B cell (primary cell): ENCODE measurements around the gene GCKR. TPM values are rescaled to one million over a fixed set of nuclear protein-coding genes. Genes with fewer than 3 reads are reported as not detected.

Source experiments
- ATAC-seq: fragments of 200-7000 bp; cut with Tn5 transposase; one replicate; pipeline ENCODE4 v1.10.0; 2021; ENCODE audit warnings: low read depth, mild to moderate bottlenecking, moderate number of reproducible peaks, moderate library complexity
- CTCF ChIA-PET: fragments of 350-600 bp; sonication (Branson Sonifier 250); formaldehyde crosslinking; loops from one replicate; lab custom pipeline; 2021; ENCODE audit warnings: antibody characterized with exemption, inconsistent platforms; lab: Charles Lee
- POLR2A ChIA-PET: fragments of 350-600 bp; sonication (Branson Sonifier 250); formaldehyde crosslinking; loops from one replicate; lab custom pipeline; 2021; ENCODE audit warnings: antibody characterized with exemption; lab: Charles Lee
- DNase-seq: peaks from one replicate; pipeline ENCODE4 v3.0.0; 2013
- H2AFZ ChIP-seq: 2 replicates; pipeline ENCODE4 v1.6.1; 2012; ENCODE audit warnings: mild to moderate bottlenecking, low read depth, low read length; ENCODE audit not compliant: insufficient read depth, poor library complexity, severe bottlenecking
- H3K27ac ChIP-seq, 2 donors: 1 replicate in 1 of 2; 2 replicates in 1 of 2; pipeline ENCODE4 v1.5.1; 2012 to 2013; ENCODE audit warnings: low read length in 2 of 2, mild to moderate bottlenecking in 2 of 2, moderate library complexity in 1 of 2
- H3K27me3 ChIP-seq, 4 experiments: fragments of 200-600 bp in 1 of 4; sonication (generic) in 1 of 4; replicated peaks in 1 of 4; 1 replicate in 2 of 4; 2 replicates in 2 of 4; pipeline versions ENCODE4 v1.6.1 to v1.7.0; 2013 to 2016; ENCODE audit warnings: low read length in 3 of 4, mild to moderate bottlenecking in 2 of 4, mixed read lengths in 1 of 4, moderate library complexity in 1 of 4; ENCODE audit not compliant: insufficient read depth in 4 of 4, control insufficient read depth in 3 of 4; ENCODE audit errors: control extremely low read depth in 1 of 4
- H3K36me3 ChIP-seq, 2 experiments: replicated peaks in 1 of 2; 1 replicate in 1 of 2; 2 replicates in 1 of 2; pipeline versions ENCODE4 v1.6.1 to v1.7.1; 2013; ENCODE audit warnings: low read length in 1 of 2; ENCODE audit not compliant: insufficient read depth in 2 of 2, control insufficient read depth in 1 of 2; ENCODE audit errors: control extremely low read depth in 1 of 2, extremely low read depth in 1 of 2
- H3K4me1 ChIP-seq, 2 donors: fragments of 200-600 bp in 1 of 2; sonication (generic) in 1 of 2; 1 replicate in 1 of 2; 2 replicates in 1 of 2; pipeline versions ENCODE4 v1.5.1 to v1.6.1; 2013 to 2017; ENCODE audit warnings: low read length in 2 of 2; ENCODE audit not compliant: control insufficient read depth in 2 of 2, insufficient read depth in 2 of 2
- H3K4me2 ChIP-seq: replicated peaks from 2 replicates; pipeline ENCODE3; 2012; ENCODE audit warnings: mild to moderate bottlenecking, low read depth, low read length; ENCODE audit not compliant: poor library complexity, severe bottlenecking
- H3K4me3 ChIP-seq, 5 experiments: fragments of 200-600 bp in 1 of 5; sonication (generic) in 1 of 5; 1 replicate in 3 of 5; 2 replicates in 2 of 5; pipeline versions ENCODE4 v1.5.1 to v1.7.0; 2011 to 2016; ENCODE audit warnings: low read length in 4 of 5, mild to moderate bottlenecking in 4 of 5, low read depth in 2 of 5, control low read depth in 1 of 5, moderate library complexity in 1 of 5; ENCODE audit not compliant: insufficient read depth in 1 of 5; ENCODE audit errors: control extremely low read depth in 1 of 5, extremely low read depth in 1 of 5
- H3K79me2 ChIP-seq: fragments of 200-600 bp; sonication (generic); one replicate; pipeline ENCODE4 v1.6.0; 2016; ENCODE audit warnings: low read length; ENCODE audit not compliant: control insufficient read depth, insufficient read depth
- H3K9ac ChIP-seq: fragments of 200-600 bp; sonication (generic); 2 replicates; pipeline ENCODE4 v1.6.1; 2017; ENCODE audit warnings: mild to moderate bottlenecking, low read length, moderate library complexity
- H3K9me3 ChIP-seq, 3 donors: one replicate each; pipeline versions ENCODE4 v1.6.1 to v1.7.1; 2013; ENCODE audit warnings: low read length in 2 of 3; ENCODE audit not compliant: control insufficient read depth in 2 of 3, insufficient read depth in 1 of 3; ENCODE audit errors: control extremely low read depth in 1 of 3
- H4K20me1 ChIP-seq: 2 replicates; pipeline ENCODE4 v1.6.0; 2012; ENCODE audit warnings: mild to moderate bottlenecking, low read length; ENCODE audit not compliant: insufficient read depth, control insufficient read depth, poor library complexity, severe bottlenecking
- H3K27ac Mint-ChIP-seq: one replicate; pipeline ENCODE4 v1.8.0; 2021; ENCODE audit warnings: mixed read lengths
- H3K27me3 Mint-ChIP-seq: one replicate; pipeline ENCODE4 v1.8.0; 2021; ENCODE audit warnings: mixed read lengths
- H3K4me1 Mint-ChIP-seq: one replicate; pipeline ENCODE4 v1.8.0; 2021; ENCODE audit warnings: mixed read lengths
- H3K4me3 Mint-ChIP-seq: one replicate; pipeline ENCODE4 v1.8.0; 2021; ENCODE audit warnings: mixed read lengths
- H3K9me3 Mint-ChIP-seq: one replicate; pipeline ENCODE4 v1.8.0; 2022; ENCODE audit warnings: mixed read lengths; ENCODE audit not compliant: insufficient read depth
- CTCF ChIP-seq: fragments of 200-600 bp; IDR thresholded peaks from one replicate; pipeline ENCODE4 v1.8.0; 2022; ENCODE audit warnings: antibody characterized with exemption, mild to moderate bottlenecking
- EZH2 ChIP-seq: IDR thresholded peaks from 2 replicates; pipeline ENCODE4 v1.6.1; 2012; ENCODE audit warnings: borderline replicate concordance, low read depth, mild to moderate bottlenecking, moderate library complexity, low read length; ENCODE audit not compliant: insufficient read depth, poor library complexity, severe bottlenecking
- WGBS: methylation state at CpG from one replicate; pipeline ENCODE4 v1.1.5; 2013; ENCODE audit warnings: missing lambda C conversion rate; ENCODE audit not compliant: insufficient coverage; 5-methylcytosine and 5-hydroxymethylcytosine counted together
- intact Hi-C: fragments of 100-400 bp; cut with micrococcal nuclease; formaldehyde crosslinking; loops from one replicate; pipeline ENCODE4 v1.10.0; 2022
- polyA plus RNA-seq: library from polyadenylated mRNA; depleted of rRNA; stranded (reverse); fragments of >200 nt; gene quantifications from 2 replicates; pipeline ENCODE4 v1.2.3, GENCODE V29; 2012
- total RNA-seq, 2 donors: library from RNA; stranded (reverse); fragments of 120-200 nt in 1 of 2; gene quantifications; 1 replicate in 1 of 2; 2 replicates in 1 of 2; pipeline versions ENCODE4 v1.2.3 to v1.2.4, GENCODE V29; 2013 to 2022

GCKR gene
- total and polyA plus RNA-seq, 2 donors (not counting 1 experiment from before 2014, with no cell fraction given) = not detected

- Mint-ChIP-seq H3K27me3 (peaks cover 32% of the 10 kb centered on the region), H3K4me3 (no peak overlapping the region)
- CTCF ChIA-PET = no interaction called here
Observed at GRCh38 chr2:27518782-27519113, 22.1 kb downstream of the GCKR start.

GRCh38 chr2:27520316-27520715 is 23.7 kb downstream of the GCKR start:
- peaks cover 42% of the 10 kb centered on the region for H3K27me3 Mint-ChIP-seq
- no peak overlapping the region for H3K9ac ChIP-seq
- H3K36me3 ChIP-seq = no peaks in the 10 kb centered on the region
- H2AFZ ChIP-seq = no peak overlapping the region
- H3K9me3 ChIP-seq = no peaks in the 10 kb centered on the region
- ChIA-PET POLR2A (no interaction called here), CTCF (no interaction called here)
- no peak overlapping the region for H3K27ac Mint-ChIP-seq
- TF ChIP-seq CTCF (no peak), EZH2 (no peak)
- 100% methylated on average over 2 of the region's 2 CpGs for WGBS
- intact Hi-C loops = no loop called here
- H3K4me1 ChIP-seq = no peaks in the 10 kb centered on the region
- DNase-seq = no peak
- peaks cover 0 to 16% (median 4%) of the 10 kb centered on the region in 4 experiments for H3K27me3 ChIP-seq
- no peaks in the 10 kb centered on the region for H3K4me1 Mint-ChIP-seq
- H3K4me3 Mint-ChIP-seq = no peak overlapping the region
- H3K9me3 Mint-ChIP-seq = no peaks in the 10 kb centered on the region
- no peak overlapping the region for H3K27ac ChIP-seq
- ATAC-seq = no peak
- no peak overlapping the region for H3K4me3 ChIP-seq
- H3K79me2 ChIP-seq = no peaks in the 10 kb centered on the region
- no peak overlapping the region for H3K4me2 ChIP-seq
- no peaks in the 10 kb centered on the region for H4K20me1 ChIP-seq

More at GRCh38 chr2:27518782-27519113, 22.1 kb downstream of the GCKR start:
- Histone ChIP-seq H4K20me1 (no peaks in the 10 kb centered on the region), H3K9ac (no peak overlapping the region), H3K36me3 (no peaks in the 10 kb centered on the region), H3K27ac (no peak overlapping the region), H3K9me3 (no peaks in the 10 kb centered on the region), H2AFZ (no peak overlapping the region), H3K4me1 (no peaks in the 10 kb centered on the region), H3K4me2 (no peak overlapping the region), H3K79me2 (no peaks in the 10 kb centered on the region), H3K27me3 (peaks cover 0 to 14% (median 0%) of the 10 kb centered on the region in 4 experiments), H3K4me3 (no peak overlapping the region)
- Mint-ChIP-seq H3K9me3 (no peaks in the 10 kb centered on the region), H3K4me1 (no peaks in the 10 kb centered on the region), H3K27ac (no peak overlapping the region)
- DNase-seq = no peak
- no peak for ATAC-seq
- POLR2A ChIA-PET = no interaction called here
- intact Hi-C loops = no loop called here
- WGBS = 93% methylated on average over 3 of the region's 4 CpGs
- no peak for TF ChIP-seq CTCF
- no peak for TF ChIP-seq EZH2
